NK-92 treated with Interleukin-12 subunit alpha and Interleukin-12 subunit beta, amount 100 ng/mL, for 24 hours (cell line): ENCODE data around the gene CDC34.
"Not testable (repeated sequence)": the region's sequence is repeated elsewhere in the genome, so short reads cannot be mapped to it uniquely, and the experiment has no call there.

Experiments used
- DNase-seq: peaks from one replicate; lab custom pipeline; 2025; lab: John Stamatoyannopoulos, UW

Gene CDC34

GRCh38 chr19:573519-573825, 41.9 kb downstream of the CDC34 start:
- DNase-seq = no peak

GRCh38 chr19:574658-575526, 43.3 kb downstream of the CDC34 start:
- DNase-seq = no peak

- DNase-seq = no peak
Measured at GRCh38 chr19:575527-576506, 44.3 kb downstream of the CDC34 start.

GRCh38 chr19:576768-577438, 45.3 kb downstream of the CDC34 start:
- DNase-seq = no peak

GRCh38 chr19:577439-578392, 46.2 kb downstream of the CDC34 start:
- no peak for DNase-seq

GRCh38 chr19:579111-579841, 47.7 kb downstream of the CDC34 start:
- no peak for DNase-seq

GRCh38 chr19:579842-580155, 48.2 kb downstream of the CDC34 start:
- no peak for DNase-seq

GRCh38 chr19:580274-580835, 48.8 kb downstream of the CDC34 start:
- no peak for DNase-seq

GRCh38 chr19:581399-582111, 50.0 kb downstream of the CDC34 start:
- DNase-seq = no peak

GRCh38 chr19:582497-583197, 51.1 kb downstream of the CDC34 start:
- DNase-seq = no peak

GRCh38 chr19:583198-583967, 51.8 kb downstream of the CDC34 start:
- DNase-seq = no peak

GRCh38 chr19:583968-584239, 52.3 kb downstream of the CDC34 start:
- DNase-seq = no peak

- no peak for DNase-seq
Measured at GRCh38 chr19:584240-585001, 52.9 kb downstream of the CDC34 start.

- not testable (repeated sequence) for DNase-seq
Measured at GRCh38 chr19:585146-585545, 53.6 kb downstream of the CDC34 start.

- no peak for DNase-seq
Measured at GRCh38 chr19:585551-586110, 54.1 kb downstream of the CDC34 start.

- DNase-seq = no peak
Measured at GRCh38 chr19:588093-588740, 56.7 kb downstream of the CDC34 start.
